Liver (tissue), 9 donors: ENCODE measurements around the gene TOP2A. TPM values are rescaled to one million over a fixed set of nuclear protein-coding genes. Genes with fewer than 3 reads are reported as not detected.

Source experiments
- DNase-seq: peaks from one replicate; pipeline ENCODE4 v3.0.0-alpha.2; 2017; ENCODE audit warnings: low spot score
- H3K27ac ChIP-seq, 2 donors: one replicate each; pipeline ENCODE4 v1.7.0; 2013; ENCODE audit warnings: inconsistent platforms in 2 of 2, low read length in 2 of 2, control low read depth in 1 of 2, low read depth in 1 of 2, mild to moderate bottlenecking in 1 of 2
- H3K27me3 ChIP-seq, 4 donors: one replicate each; pipeline versions ENCODE4 v1.6.1 to v1.7.0; 2013; ENCODE audit warnings: low read length in 3 of 4, inconsistent platforms in 1 of 4, mild to moderate bottlenecking in 1 of 4, moderate library complexity in 1 of 4; ENCODE audit not compliant: control insufficient read depth in 4 of 4, insufficient read depth in 4 of 4
- H3K36me3 ChIP-seq, 4 donors: one replicate each; pipeline versions ENCODE4 v1.6.1 to v1.7.0; 2013; ENCODE audit warnings: low read length in 3 of 4, mild to moderate bottlenecking in 3 of 4, low read depth in 1 of 4, moderate library complexity in 1 of 4; ENCODE audit not compliant: control insufficient read depth in 4 of 4, insufficient read depth in 3 of 4
- H3K4me1 ChIP-seq, 4 donors: one replicate each; pipeline versions ENCODE4 v1.6.1 to v1.7.0; 2013; ENCODE audit warnings: low read length in 3 of 4, mild to moderate bottlenecking in 3 of 4, moderate library complexity in 1 of 4; ENCODE audit not compliant: control insufficient read depth in 4 of 4, insufficient read depth in 4 of 4
- H3K4me3 ChIP-seq, 3 donors: one replicate each; pipeline versions ENCODE4 v1.6.1 to v1.7.0; 2013; ENCODE audit warnings: low read length in 3 of 3, control low read depth in 1 of 3, low read depth in 1 of 3, mild to moderate bottlenecking in 1 of 3
- H3K9ac ChIP-seq, 2 donors: one replicate each; pipeline ENCODE4 v1.7.0; 2013; ENCODE audit warnings: low read length in 2 of 2, mild to moderate bottlenecking in 2 of 2, moderate library complexity in 2 of 2, control low read depth in 1 of 2, low read depth in 1 of 2
- H3K9me3 ChIP-seq, 4 donors: one replicate each; pipeline versions ENCODE4 v1.6.1 to v1.7.0; 2013; ENCODE audit warnings: low read length in 3 of 4; ENCODE audit not compliant: control insufficient read depth in 4 of 4
- EGR1 ChIP-seq, 2 donors: IDR thresholded peaks; 2 replicates each; pipeline ENCODE4 v1.6.1; 2016 to 2018; ENCODE audit warnings: antibody characterized with exemption in 2 of 2, low read depth in 2 of 2
- FOXA1 ChIP-seq: IDR thresholded peaks from 2 replicates; pipeline ENCODE4 v1.6.1; 2016; ENCODE audit warnings: antibody characterized with exemption
- FOXA2 ChIP-seq: IDR thresholded peaks from 2 replicates; pipeline ENCODE4 v1.6.1; 2016; ENCODE audit warnings: antibody characterized with exemption
- GABPA ChIP-seq, 2 donors: IDR thresholded peaks in 1 of 2; conservative IDR thresholded peaks in 1 of 2; 2 replicates each; pipeline ENCODE4 v1.6.1; 2016; ENCODE audit warnings: antibody characterized with exemption in 2 of 2, mild to moderate bottlenecking in 1 of 2, moderate library complexity in 1 of 2
- HNF4A ChIP-seq, 2 donors: conservative IDR thresholded peaks; 2 replicates each; pipeline ENCODE4 v1.6.1; 2016; ENCODE audit warnings: antibody characterized with exemption in 2 of 2, mild to moderate bottlenecking in 2 of 2
- HNF4G ChIP-seq: IDR thresholded peaks from 2 replicates; pipeline ENCODE4 v1.6.1; 2016; ENCODE audit warnings: antibody characterized with exemption
- JUND ChIP-seq, 2 donors: IDR thresholded peaks; 2 replicates each; pipeline ENCODE4 v1.6.1; 2016; ENCODE audit warnings: antibody characterized with exemption in 2 of 2
- MAX ChIP-seq: IDR thresholded peaks from 2 replicates; pipeline ENCODE4 v1.6.1; 2016; ENCODE audit warnings: antibody characterized with exemption
- NR2F2 ChIP-seq: IDR thresholded peaks from 2 replicates; pipeline ENCODE4 v1.6.1; 2016; ENCODE audit warnings: antibody characterized with exemption
- RXRA ChIP-seq, 2 donors: IDR thresholded peaks; 2 replicates each; pipeline ENCODE4 v1.6.1; 2017 to 2018; ENCODE audit warnings: antibody characterized with exemption in 2 of 2, mild to moderate bottlenecking in 1 of 2
- SP1 ChIP-seq: IDR thresholded peaks from 2 replicates; pipeline ENCODE4 v1.6.1; 2018; ENCODE audit warnings: antibody characterized with exemption, mild to moderate bottlenecking
- YY1 ChIP-seq: IDR thresholded peaks from 2 replicates; pipeline ENCODE4 v1.6.1; 2016; ENCODE audit warnings: antibody characterized with exemption, mild to moderate bottlenecking
- WGBS: extraction: QIAGEN DNeasy Blood & Tissue Kit; methylation state at CpG from one replicate; pipeline ENCODE4 v1.1.7; 2013; 5-methylcytosine and 5-hydroxymethylcytosine counted together
- polyA plus RNA-seq, 2 donors: library from polyadenylated mRNA; stranded (reverse) in 1 of 2; unstranded in 1 of 2; fragments of 200-250 nt in 1 of 2; fragments of >200 nt in 1 of 2; fragmentation: Nextera tagmentation in 1 of 2; extraction: Ambion mirVana in 1 of 2; gene quantifications; one replicate each; pipeline versions ENCODE4 v1.2.1 to v1.2.3, GENCODE V29; 2013 to 2015
- total RNA-seq, 2 donors: library from RNA; depleted of rRNA; stranded (reverse); fragments of >200 nt; gene quantifications; one replicate each; pipeline ENCODE4 v1.2.3, GENCODE V29; 2014
- TF ChIP-seq, protein P1 (sequence below): IDR thresholded peaks from 2 replicates; pipeline ENCODE4 v1.6.1; 2016; ENCODE audit warnings: antibody characterized with exemption
- TF ChIP-seq, protein P2 (sequence below): IDR thresholded peaks from 2 replicates; pipeline ENCODE4 v1.6.1; 2016; ENCODE audit warnings: antibody characterized with exemption
- donor health status: healthy.
- donor health status: healthy.
- donor health status: healthy.
- donor health status: healthy.
- donor health status: healthy.

TOP2A gene
- total and polyA plus RNA-seq, 4 donors: 0.08 to 102 (median 3.6) TPM

DNA sequence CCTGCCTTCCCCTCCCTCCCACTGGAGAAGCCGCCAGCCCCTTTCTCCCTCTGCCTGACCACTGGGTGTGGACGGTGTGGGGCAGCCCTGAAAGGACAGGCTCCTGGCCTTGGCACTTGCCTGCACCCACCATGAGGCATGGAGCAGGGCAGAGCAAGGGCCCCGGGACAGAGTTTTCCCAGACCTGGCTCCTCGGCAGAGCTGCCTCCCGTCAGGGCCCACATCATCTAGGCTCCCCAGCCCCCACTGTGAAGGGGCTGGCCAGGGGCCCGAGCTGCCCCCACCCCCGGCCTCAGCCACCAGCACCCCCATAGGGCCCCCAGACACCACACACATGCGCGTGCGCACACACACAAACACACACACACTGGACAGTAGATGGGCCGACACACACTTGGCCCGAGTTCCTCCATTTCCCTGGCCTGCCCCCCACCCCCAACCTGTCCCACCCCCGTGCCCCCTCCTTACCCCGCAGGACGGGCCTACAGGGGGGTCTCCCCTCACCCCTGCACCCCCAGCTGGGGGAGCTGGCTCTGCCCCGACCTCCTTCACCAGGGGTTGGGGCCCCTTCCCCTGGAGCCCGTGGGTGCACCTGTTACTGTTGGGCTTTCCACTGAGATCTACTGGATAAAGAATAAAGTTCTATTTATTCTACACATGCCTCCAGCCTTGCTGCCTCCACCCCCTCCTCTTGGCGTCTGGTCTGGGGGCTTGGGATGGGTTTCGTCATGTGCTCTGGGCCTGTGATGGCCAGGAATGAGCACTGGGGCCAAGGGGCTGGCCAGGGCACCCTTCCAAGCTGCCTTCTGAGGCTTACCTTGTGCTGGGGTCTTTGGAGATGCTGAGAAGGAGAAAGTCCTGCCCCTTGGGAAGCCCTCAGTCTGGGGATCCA is 60.5 kb downstream of the TOP2A start:
- 62% methylated on average over 19 of the region's 19 CpGs for WGBS
- H3K27me3 ChIP-seq: no peaks in the 10 kb centered on the region
- peaks cover 2 to 6% (median 4%) of the 10 kb centered on the region in 4 donors for H3K36me3 ChIP-seq
- H3K9me3 ChIP-seq: no peaks in the 10 kb centered on the region
- no peak overlapping the region for H3K4me3 ChIP-seq
- TF ChIP-seq JUND (IDR thresholded peaks at IDR 0.05) (no peak), RXRA (IDR thresholded peaks at IDR 0.05) (no peak), HNF4G (no peak), GABPA (IDR thresholded peaks at IDR 0.05 in 1 of 2, conservative IDR thresholded peaks at IDR 0.05 in 1 of 2) (no peak), EGR1 (IDR thresholded peaks at IDR 0.05; ENCODE audit: low read depth in 2 of 2) (no peak), MAX (no peak), YY1 (no peak), HNF4A (conservative IDR thresholded peaks at IDR 0.05) (no peak), SP1 (no peak), FOXA2 (no peak), FOXA1 (no peak), NR2F2 (no peak)
- TF ChIP-seq, protein P1, sequence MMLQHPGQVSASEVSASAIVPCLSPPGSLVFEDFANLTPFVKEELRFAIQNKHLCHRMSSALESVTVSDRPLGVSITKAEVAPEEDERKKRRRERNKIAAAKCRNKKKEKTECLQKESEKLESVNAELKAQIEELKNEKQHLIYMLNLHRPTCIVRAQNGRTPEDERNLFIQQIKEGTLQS: no peak
- TF ChIP-seq, protein P2, sequence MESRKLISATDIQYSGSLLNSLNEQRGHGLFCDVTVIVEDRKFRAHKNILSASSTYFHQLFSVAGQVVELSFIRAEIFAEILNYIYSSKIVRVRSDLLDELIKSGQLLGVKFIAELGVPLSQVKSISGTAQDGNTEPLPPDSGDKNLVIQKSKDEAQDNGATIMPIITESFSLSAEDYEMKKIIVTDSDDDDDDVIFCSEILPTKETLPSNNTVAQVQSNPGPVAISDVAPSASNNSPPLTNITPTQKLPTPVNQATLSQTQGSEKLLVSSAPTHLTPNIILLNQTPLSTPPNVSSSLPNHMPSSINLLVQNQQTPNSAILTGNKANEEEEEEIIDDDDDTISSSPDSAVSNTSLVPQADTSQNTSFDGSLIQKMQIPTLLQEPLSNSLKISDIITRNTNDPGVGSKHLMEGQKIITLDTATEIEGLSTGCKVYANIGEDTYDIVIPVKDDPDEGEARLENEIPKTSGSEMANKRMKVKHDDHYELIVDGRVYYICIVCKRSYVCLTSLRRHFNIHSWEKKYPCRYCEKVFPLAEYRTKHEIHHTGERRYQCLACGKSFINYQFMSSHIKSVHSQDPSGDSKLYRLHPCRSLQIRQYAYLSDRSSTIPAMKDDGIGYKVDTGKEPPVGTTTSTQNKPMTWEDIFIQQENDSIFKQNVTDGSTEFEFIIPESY: no peak
- DNase-seq: no peak
- H3K27ac ChIP-seq: no peak overlapping the region
- H3K9ac ChIP-seq: no peak overlapping the region
- peaks cover 8 to 46% (median 41%) of the 10 kb centered on the region in 4 donors for H3K4me1 ChIP-seq

DNA sequence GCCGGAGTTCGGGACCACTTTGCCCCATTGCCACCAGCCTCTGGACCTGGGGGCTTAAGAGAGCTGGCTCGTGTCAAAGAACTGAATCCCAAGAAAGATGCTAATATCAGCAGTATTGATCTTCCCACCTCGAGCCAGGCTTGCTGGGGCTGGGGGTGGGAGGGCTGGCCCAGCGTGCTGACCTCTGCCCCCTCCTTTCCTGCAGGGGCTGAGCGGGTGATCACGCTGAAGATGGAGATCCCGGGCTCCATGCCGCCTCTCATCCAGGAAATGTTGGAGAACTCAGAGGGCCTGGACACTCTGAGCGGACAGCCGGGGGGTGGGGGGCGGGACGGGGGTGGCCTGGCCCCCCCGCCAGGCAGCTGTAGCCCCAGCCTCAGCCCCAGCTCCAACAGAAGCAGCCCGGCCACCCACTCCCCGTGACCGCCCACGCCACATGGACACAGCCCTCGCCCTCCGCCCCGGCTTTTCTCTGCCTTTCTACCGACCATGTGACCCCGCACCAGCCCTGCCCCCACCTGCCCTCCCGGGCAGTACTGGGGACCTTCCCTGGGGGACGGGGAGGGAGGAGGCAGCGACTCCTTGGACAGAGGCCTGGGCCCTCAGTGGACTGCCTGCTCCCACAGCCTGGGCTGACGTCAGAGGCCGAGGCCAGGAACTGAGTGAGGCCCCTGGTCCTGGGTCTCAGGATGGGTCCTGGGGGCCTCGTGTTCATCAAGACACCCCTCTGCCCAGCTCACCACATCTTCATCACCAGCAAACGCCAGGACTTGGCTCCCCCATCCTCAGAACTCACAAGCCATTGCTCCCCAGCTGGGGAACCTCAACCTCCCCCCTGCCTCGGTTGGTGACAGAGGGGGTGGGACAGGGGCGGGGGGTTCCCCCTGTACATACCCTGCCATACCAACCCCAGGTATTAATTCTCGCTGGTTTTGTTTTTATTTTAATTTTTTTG is 61.6 kb downstream of the TOP2A start:
- no peak overlapping the region for H3K4me3 ChIP-seq
- 61% methylated on average over 33 of the region's 33 CpGs for WGBS
- TF ChIP-seq NR2F2 (peak; percentile 23), SP1 (no peak)
- peak; percentile 44 for DNase-seq
- no peaks in the 10 kb centered on the region for H3K9me3 ChIP-seq
- H3K36me3 ChIP-seq: peaks cover 2 to 6% (median 4%) of the 10 kb centered on the region in 4 donors
- peak overlapping the region; percentile 5 to 55 for H3K27ac ChIP-seq
- no peak overlapping the region for H3K9ac ChIP-seq
- peaks cover 11 to 55% (median 50%) of the 10 kb centered on the region in 4 donors for H3K4me1 ChIP-seq
- H3K27me3 ChIP-seq: no peaks in the 10 kb centered on the region
